ENCODE results near the gene NEK1.

Gene NEK1

GRCh38 chr4:169601016-169601771 lies 11.2 kb downstream of the NEK1 start:
- no peaks in the 10 kb centered on the region for H4K20me1 ChIP-seq (ENCODE audit: low read depth, low read length)

GRCh38 chr4:169594560-169595195 lies 17.7 kb downstream of the NEK1 start:
- H3K9me3 ChIP-seq (ENCODE audit: insufficient read depth, low read length), result no peaks in the 10 kb centered on the region
- TF ChIP-seq CTCF (IDR thresholded peaks at IDR 0.05; ENCODE audit: insufficient read depth, low read length, poor library complexity, severe bottlenecking) (no peak), EZH2phosphoT487 (conservative IDR thresholded peaks at IDR 0.05; ENCODE audit: low read length) (no peak)
- no peak overlapping the region for H3K4me3 ChIP-seq (ENCODE audit: insufficient read depth, low read length, poor library complexity, severe bottlenecking)
- no peaks in the 10 kb centered on the region for H3F3A ChIP-seq (ENCODE audit: insufficient read depth)
- peaks cover 5% of the 10 kb centered on the region; the same call in 1 of the 2 replicates for H3K36me3 ChIP-seq (ENCODE audit: low read length)
- no peaks in the 10 kb centered on the region for H3K79me2 ChIP-seq (ENCODE audit: insufficient read depth, low read length)
- no peaks in the 10 kb centered on the region for H3K27me3 ChIP-seq (ENCODE audit: low read length)
- H3K27ac ChIP-seq (ENCODE audit: low read depth, low read length), result no peak overlapping the region
- no peak overlapping the region for H3K9ac ChIP-seq (ENCODE audit: low read length)
- H3K9me2 ChIP-seq (replicated peaks; ENCODE audit: insufficient read depth, low read length), result no peaks in the 10 kb centered on the region
- no peak overlapping the region for H2AFZ ChIP-seq (ENCODE audit: low read depth, low read length, severe bottlenecking)
- H3K4me2 ChIP-seq (ENCODE audit: low read depth, low read length, poor library complexity, severe bottlenecking), result no peak overlapping the region
- H4K20me1 ChIP-seq (ENCODE audit: low read depth, low read length), result no peaks in the 10 kb centered on the region

More at GRCh38 chr4:169601016-169601771, 11.2 kb downstream of the NEK1 start:
- Histone ChIP-seq H3K4me3 (ENCODE audit: insufficient read depth, low read length, poor library complexity, severe bottlenecking) (no peak overlapping the region), H3F3A (ENCODE audit: insufficient read depth) (no peaks in the 10 kb centered on the region; the same call in 1 of the 2 replicates), H3K9me2 (replicated peaks; ENCODE audit: insufficient read depth, low read length) (no peaks in the 10 kb centered on the region), H3K9me3 (ENCODE audit: insufficient read depth, low read length) (no peaks in the 10 kb centered on the region), H3K79me2 (ENCODE audit: insufficient read depth, low read length) (peaks cover 11% of the 10 kb centered on the region; the same call in 1 of the 2 replicates), H3K27ac (ENCODE audit: low read depth, low read length) (no peak overlapping the region), H3K27me3 (ENCODE audit: low read length) (no peaks in the 10 kb centered on the region), H3K4me2 (ENCODE audit: low read depth, low read length, poor library complexity, severe bottlenecking) (no peak overlapping the region), H2AFZ (ENCODE audit: low read depth, low read length, severe bottlenecking) (no peak overlapping the region), H3K9ac (ENCODE audit: low read length) (no peak overlapping the region), H3K36me3 (ENCODE audit: low read length) (peaks cover 9% of the 10 kb centered on the region; the same call in 1 of the 2 replicates)
- TF ChIP-seq CTCF (IDR thresholded peaks at IDR 0.05; ENCODE audit: insufficient read depth, low read length, poor library complexity, severe bottlenecking) (no peak), EZH2phosphoT487 (conservative IDR thresholded peaks at IDR 0.05; ENCODE audit: low read length) (no peak)

- Histone ChIP-seq H3K4me2 (ENCODE audit: low read depth, low read length, poor library complexity, severe bottlenecking) (no peak overlapping the region), H3K36me3 (ENCODE audit: low read length) (peaks cover 15% of the 10 kb centered on the region; the same call in 1 of the 2 replicates), H2AFZ (ENCODE audit: low read depth, low read length, severe bottlenecking) (no peak overlapping the region), H4K20me1 (ENCODE audit: low read depth, low read length) (no peaks in the 10 kb centered on the region), H3K79me2 (ENCODE audit: insufficient read depth, low read length) (no peaks in the 10 kb centered on the region), H3K9me2 (replicated peaks; ENCODE audit: insufficient read depth, low read length) (no peaks in the 10 kb centered on the region), H3K9me3 (ENCODE audit: insufficient read depth, low read length) (no peaks in the 10 kb centered on the region), H3F3A (ENCODE audit: insufficient read depth) (no peaks in the 10 kb centered on the region), H3K4me3 (ENCODE audit: insufficient read depth, low read length, poor library complexity, severe bottlenecking) (no peak overlapping the region), H3K27me3 (ENCODE audit: low read length) (no peaks in the 10 kb centered on the region), H3K9ac (ENCODE audit: low read length) (no peak overlapping the region), H3K27ac (ENCODE audit: low read depth, low read length) (no peak overlapping the region)
- TF ChIP-seq EZH2phosphoT487 (conservative IDR thresholded peaks at IDR 0.05; ENCODE audit: low read length) (no peak), CTCF (IDR thresholded peaks at IDR 0.05; ENCODE audit: insufficient read depth, low read length, poor library complexity, severe bottlenecking) (no peak)
Measured at GRCh38 chr4:169593050-169593560, 19.3 kb downstream of the NEK1 start.
